K562 (cell line): Measurements from ENCODE around the gene UBXN4. TPM values are rescaled to one million over a fixed set of nuclear protein-coding genes. Genes with fewer than 3 reads are reported as not detected.

Experiments
- ASH1L ChIP-seq: fragments of 450-650 bp; IDR thresholded peaks from 2 replicates; pipeline ENCODE4 v1.6.1; 2018; ENCODE audit warnings: borderline replicate concordance, mild to moderate bottlenecking, low read depth; ENCODE audit not compliant: partially characterized antibody
- CBFA2T2 ChIP-seq: fragments of 450-650 bp; conservative IDR thresholded peaks from 2 replicates; pipeline ENCODE4 v1.6.1; 2017; ENCODE audit warnings: mild to moderate bottlenecking
- CBFB ChIP-seq: sonication (generic); formaldehyde crosslinking; IDR thresholded peaks from 2 replicates; pipeline ENCODE4 v1.4.0; 2020; ENCODE audit warnings: mild to moderate bottlenecking, missing genetic modification reagents
- ELF4 ChIP-seq: fragments of 450-650 bp; formaldehyde crosslinking; IDR thresholded peaks from 2 replicates; pipeline ENCODE4 v1.4.0; 2022; ENCODE audit warnings: missing genetic modification characterization
- ETS2 ChIP-seq: IDR thresholded peaks from 2 replicates; pipeline ENCODE4 v1.6.1; 2016; ENCODE audit warnings: borderline replicate concordance, missing genetic modification characterization, mild to moderate bottlenecking, moderate library complexity, missing compliant biosample characterization; ENCODE audit not compliant: poor library complexity, severe bottlenecking
- KDM4B ChIP-seq, 2 experiments: fragments of 450-650 bp in 1 of 2; sonication (generic) in 1 of 2; IDR thresholded peaks; 2 replicates each; pipeline ENCODE4 v1.6.1; 2016 to 2017; ENCODE audit warnings: borderline replicate concordance in 2 of 2, antibody characterized with exemption in 1 of 2, low read depth in 1 of 2, mild to moderate bottlenecking in 1 of 2
- KHSRP ChIP-seq: fragments of 450-650 bp; IDR thresholded peaks from 2 replicates; pipeline ENCODE4 v1.6.1; 2017
- MAFK ChIP-seq: IDR thresholded peaks from 2 replicates; pipeline ENCODE4 v1.6.1; 2011; ENCODE audit warnings: low read length, improper control_type of control experiment
- PHF20 ChIP-seq: fragments of 450-650 bp; IDR thresholded peaks from 2 replicates; pipeline ENCODE4 v1.6.1; 2018; ENCODE audit not compliant: partially characterized antibody
- SMARCE1 ChIP-seq: fragments of 450-650 bp; IDR thresholded peaks from 2 replicates; pipeline ENCODE4 v1.7.1; 2016; ENCODE audit warnings: mild to moderate bottlenecking
- TAF9B ChIP-seq: fragments of 450-650 bp; IDR thresholded peaks from 2 replicates; pipeline ENCODE4 v1.6.1; 2018; ENCODE audit warnings: mild to moderate bottlenecking; ENCODE audit not compliant: partially characterized antibody
- TCF3 ChIP-seq: sonication (generic); formaldehyde crosslinking; IDR thresholded peaks from 2 replicates; pipeline ENCODE4 v1.4.0; 2020; ENCODE audit warnings: mild to moderate bottlenecking, missing genetic modification reagents
- ZKSCAN1 ChIP-seq: fragments of 150-350 bp; IDR thresholded peaks from 2 replicates; pipeline ENCODE4 v1.6.1; 2016; ENCODE audit warnings: low read depth, low read length
- ZNF174 ChIP-seq: fragments of 250-450 bp; sonication (Bioruptor Pico); IDR thresholded peaks from 2 replicates; pipeline ENCODE4 v1.4.0; 2020; ENCODE audit warnings: mild to moderate bottlenecking
- polyA plus RNA-seq, 8 experiments: library from polyadenylated mRNA; depleted of rRNA in 4 of 8; stranded (reverse) in 5 of 8; unstranded in 3 of 8; fragments of >200 nt; fragmentation: Nextera tagmentation in 2 of 8; fragmentation: Illumina TruSeq in 1 of 8; extraction: Ambion mirVana in 2 of 8; extraction: Trizol in 1 of 8; gene quantifications; 2 replicates each; pipeline versions ENCODE4 v1.2.1 to v1.2.3, GENCODE V29; 2011 to 2014; ENCODE audit warnings: inconsistent platforms in 1 of 8, missing spikeins in 1 of 8
- total RNA-seq, 7 experiments: library from RNA; depleted of rRNA in 6 of 7; stranded (reverse); fragments of >200 nt in 6 of 7; fragmentation: Illumina TruSeq in 2 of 7; extraction: Trizol in 2 of 7; gene quantifications; 2 replicates each; pipeline versions ENCODE4 v1.2.1 to v1.2.3, GENCODE V29; 2011 to 2021; ENCODE audit warnings: low replicate concordance in 1 of 7
- TF ChIP-seq, protein P1 (sequence below), 2 experiments: fragments of 450-650 bp in 1 of 2; IDR thresholded peaks; 2 replicates each; pipeline ENCODE4 v1.6.1; 2011 to 2017; ENCODE audit warnings: low read depth in 2 of 2, antibody characterized with exemption in 1 of 2, borderline replicate concordance in 1 of 2, low read length in 1 of 2, mild to moderate bottlenecking in 1 of 2, mixed read lengths in 1 of 2; ENCODE audit not compliant: control insufficient read depth in 1 of 2
- TF ChIP-seq, protein P2 (sequence below): sonication (generic); formaldehyde crosslinking; IDR thresholded peaks from 2 replicates; pipeline ENCODE4 v1.8.0; 2022; ENCODE audit warnings: missing genetic modification reagents, mild to moderate bottlenecking, moderate library complexity, borderline replicate concordance
- TF ChIP-seq, protein P3 (sequence below), 2 experiments: fragments of 450-650 bp in 1 of 2; sonication (generic) in 1 of 2; formaldehyde crosslinking; conservative IDR thresholded peaks; 2 replicates each; pipeline versions ENCODE4 v1.4.0 to v1.8.1; 2020 to 2022; ENCODE audit warnings: mild to moderate bottlenecking in 1 of 2, missing genetic modification reagents in 1 of 2
- TF ChIP-seq, protein P4 (sequence below): sonication (generic); formaldehyde crosslinking; IDR thresholded peaks from 2 replicates; pipeline ENCODE4 v1.8.0; 2022; ENCODE audit warnings: missing genetic modification reagents, mild to moderate bottlenecking, borderline replicate concordance

Gene UBXN4
- total and polyA plus RNA-seq, 9 of the 15 experiments (the other 6 are each of a cell fraction or from before 2014, with no cell fraction given), result 30.4 to 127 (median 55.3) TPM

DNA sequence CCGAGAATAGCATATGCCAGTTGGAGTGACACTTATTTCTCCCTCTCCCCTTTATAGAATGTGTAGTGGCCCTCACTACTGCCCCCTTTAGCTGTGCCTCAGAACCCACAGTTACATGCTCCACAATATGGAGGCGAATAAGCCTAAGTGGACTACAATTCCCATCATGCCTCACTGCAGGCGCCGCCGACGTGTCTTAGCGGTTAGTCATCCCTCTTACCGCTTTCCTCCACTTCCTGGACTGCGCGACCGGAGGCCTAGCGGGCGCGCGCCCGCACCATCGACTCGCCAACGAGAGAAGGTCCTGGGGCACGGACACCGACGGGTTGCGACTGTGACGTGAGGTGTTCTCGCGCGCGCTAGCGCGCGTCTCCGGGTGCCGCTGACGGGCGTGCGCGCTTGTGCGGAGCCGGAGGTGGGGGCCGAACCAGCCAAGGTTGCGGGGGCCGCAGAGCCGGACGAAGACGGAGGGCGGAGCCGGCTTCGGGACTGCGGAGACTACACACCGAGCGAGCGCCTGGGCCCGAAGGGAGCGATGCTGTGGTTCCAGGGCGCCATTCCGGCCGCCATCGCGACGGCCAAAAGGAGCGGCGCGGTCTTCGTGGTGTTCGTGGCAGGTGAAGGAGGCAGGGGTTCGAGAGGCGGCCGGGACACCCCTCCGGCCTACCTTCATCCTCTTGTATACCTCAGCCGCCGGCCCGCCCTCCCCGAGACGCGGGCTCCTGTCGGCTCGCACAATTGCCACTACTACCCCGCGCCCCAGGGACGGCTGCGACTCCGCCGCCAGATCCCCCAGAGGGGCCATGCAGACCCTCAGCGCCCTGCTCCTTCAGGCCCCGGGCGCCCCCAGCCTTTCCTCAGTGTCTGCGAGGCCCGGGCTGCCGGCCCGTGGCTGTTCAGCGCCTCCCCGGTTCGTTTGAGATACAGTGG, at the start of gene UBXN4 (continued):
- TF ChIP-seq, protein P1, sequence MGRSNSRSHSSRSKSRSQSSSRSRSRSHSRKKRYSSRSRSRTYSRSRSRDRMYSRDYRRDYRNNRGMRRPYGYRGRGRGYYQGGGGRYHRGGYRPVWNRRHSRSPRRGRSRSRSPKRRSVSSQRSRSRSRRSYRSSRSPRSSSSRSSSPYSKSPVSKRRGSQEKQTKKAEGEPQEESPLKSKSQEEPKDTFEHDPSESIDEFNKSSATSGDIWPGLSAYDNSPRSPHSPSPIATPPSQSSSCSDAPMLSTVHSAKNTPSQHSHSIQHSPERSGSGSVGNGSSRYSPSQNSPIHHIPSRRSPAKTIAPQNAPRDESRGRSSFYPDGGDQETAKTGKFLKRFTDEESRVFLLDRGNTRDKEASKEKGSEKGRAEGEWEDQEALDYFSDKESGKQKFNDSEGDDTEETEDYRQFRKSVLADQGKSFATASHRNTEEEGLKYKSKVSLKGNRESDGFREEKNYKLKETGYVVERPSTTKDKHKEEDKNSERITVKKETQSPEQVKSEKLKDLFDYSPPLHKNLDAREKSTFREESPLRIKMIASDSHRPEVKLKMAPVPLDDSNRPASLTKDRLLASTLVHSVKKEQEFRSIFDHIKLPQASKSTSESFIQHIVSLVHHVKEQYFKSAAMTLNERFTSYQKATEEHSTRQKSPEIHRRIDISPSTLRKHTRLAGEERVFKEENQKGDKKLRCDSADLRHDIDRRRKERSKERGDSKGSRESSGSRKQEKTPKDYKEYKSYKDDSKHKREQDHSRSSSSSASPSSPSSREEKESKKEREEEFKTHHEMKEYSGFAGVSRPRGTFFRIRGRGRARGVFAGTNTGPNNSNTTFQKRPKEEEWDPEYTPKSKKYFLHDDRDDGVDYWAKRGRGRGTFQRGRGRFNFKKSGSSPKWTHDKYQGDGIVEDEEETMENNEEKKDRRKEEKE (IDR thresholded peaks at IDR 0.05; ENCODE audit: borderline replicate concordance in 1 of 2, control insufficient read depth in 1 of 2, low read depth in 2 of 2, low read length in 1 of 2), result no peak
- TF ChIP-seq ZNF174 (CRISPR knock-in tag) (no peak), PHF20 (peak; percentile 59), ZKSCAN1 (no peak), ELF4 (CRISPR knock-in tag) (peak; percentile 70; the same call in 1 of the 2 replicates), TCF3 (CRISPR knock-in tag) (no peak), CBFA2T2 (no peak), SMARCE1 (no peak), ETS2 (no peak), ASH1L (no peak), MAFK (no peak), KHSRP (no peak), TAF9B (peak; percentile 41), KDM4B (IDR thresholded peaks at IDR 0.05; ENCODE audit: borderline replicate concordance in 2 of 2, low read depth in 1 of 2) (no peak), CBFB (CRISPR knock-in tag) (no peak)
- TF ChIP-seq, protein P2, sequence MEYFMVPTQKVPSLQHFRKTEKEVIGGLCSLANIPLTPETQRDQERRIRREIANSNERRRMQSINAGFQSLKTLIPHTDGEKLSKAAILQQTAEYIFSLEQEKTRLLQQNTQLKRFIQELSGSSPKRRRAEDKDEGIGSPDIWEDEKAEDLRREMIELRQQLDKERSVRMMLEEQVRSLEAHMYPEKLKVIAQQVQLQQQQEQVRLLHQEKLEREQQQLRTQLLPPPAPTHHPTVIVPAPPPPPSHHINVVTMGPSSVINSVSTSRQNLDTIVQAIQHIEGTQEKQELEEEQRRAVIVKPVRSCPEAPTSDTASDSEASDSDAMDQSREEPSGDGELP (CRISPR knock-in tag), result peak; percentile 78; the same call in 1 of the 2 replicates
- TF ChIP-seq, protein P3, sequence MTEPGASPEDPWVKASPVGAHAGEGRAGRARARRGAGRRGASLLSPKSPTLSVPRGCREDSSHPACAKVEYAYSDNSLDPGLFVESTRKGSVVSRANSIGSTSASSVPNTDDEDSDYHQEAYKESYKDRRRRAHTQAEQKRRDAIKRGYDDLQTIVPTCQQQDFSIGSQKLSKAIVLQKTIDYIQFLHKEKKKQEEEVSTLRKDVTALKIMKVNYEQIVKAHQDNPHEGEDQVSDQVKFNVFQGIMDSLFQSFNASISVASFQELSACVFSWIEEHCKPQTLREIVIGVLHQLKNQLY (CRISPR knock-in tag; conservative IDR thresholded peaks at IDR 0.05), result no peak
- TF ChIP-seq, protein P4, sequence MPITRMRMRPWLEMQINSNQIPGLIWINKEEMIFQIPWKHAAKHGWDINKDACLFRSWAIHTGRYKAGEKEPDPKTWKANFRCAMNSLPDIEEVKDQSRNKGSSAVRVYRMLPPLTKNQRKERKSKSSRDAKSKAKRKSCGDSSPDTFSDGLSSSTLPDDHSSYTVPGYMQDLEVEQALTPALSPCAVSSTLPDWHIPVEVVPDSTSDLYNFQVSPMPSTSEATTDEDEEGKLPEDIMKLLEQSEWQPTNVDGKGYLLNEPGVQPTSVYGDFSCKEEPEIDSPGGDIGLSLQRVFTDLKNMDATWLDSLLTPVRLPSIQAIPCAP (CRISPR knock-in tag), result no peak
